Fibroblast of lung (primary cell): ENCODE results near the gene SOHLH2. TPM values are rescaled to one million over a fixed set of nuclear protein-coding genes. Genes with fewer than 3 reads are reported as not detected.

Source experiments
- DNase-seq, 2 donors: peaks; one replicate each; pipeline versions ENCODE4 v3.0.0 to v3.0.0-alpha.2; 2010; ENCODE audit warnings: low read depth in 2 of 2
- H2AFZ ChIP-seq: 2 replicates; pipeline ENCODE4 v1.5.1; 2012; ENCODE audit warnings: low read length, control low read depth, inconsistent platforms
- H3K27ac ChIP-seq: 2 replicates; pipeline ENCODE4 v1.5.1; 2011; ENCODE audit warnings: low read length, control low read depth; ENCODE audit not compliant: insufficient read depth
- H3K27me3 ChIP-seq: 2 replicates; pipeline ENCODE4 v1.5.1; 2011; ENCODE audit warnings: mild to moderate bottlenecking, low read length; ENCODE audit not compliant: control insufficient read depth, insufficient read depth
- H3K36me3 ChIP-seq: 2 replicates; pipeline ENCODE4 v1.5.1; 2011; ENCODE audit warnings: low read length; ENCODE audit not compliant: control insufficient read depth, insufficient read depth
- H3K4me1 ChIP-seq: 2 replicates; pipeline ENCODE4 v1.5.1; 2011; ENCODE audit warnings: low read length; ENCODE audit not compliant: control insufficient read depth, insufficient read depth; ENCODE audit errors: extremely low read depth
- H3K4me2 ChIP-seq: 2 replicates; pipeline ENCODE4 v1.5.1; 2011; ENCODE audit warnings: low read length, control low read depth; ENCODE audit not compliant: insufficient read depth; ENCODE audit errors: extremely low read depth
- H3K4me3 ChIP-seq, 4 experiments: fragments of 200-600 bp in 1 of 4; sonication (generic) in 1 of 4; replicated peaks in 1 of 4; 2 replicates each; pipeline ENCODE4 v1.5.1; 2011 to 2016; ENCODE audit warnings: low read length in 4 of 4, low read depth in 3 of 4, mild to moderate bottlenecking in 3 of 4, control low read depth in 2 of 4, inconsistent platforms in 1 of 4, mixed read lengths in 1 of 4; ENCODE audit not compliant: insufficient read depth in 1 of 4; ENCODE audit errors: control extremely low read depth in 1 of 4
- H3K79me2 ChIP-seq: 2 replicates; pipeline ENCODE4 v1.5.1; 2012; ENCODE audit warnings: mild to moderate bottlenecking, low read length, inconsistent platforms; ENCODE audit not compliant: control insufficient read depth, insufficient read depth
- H3K9ac ChIP-seq: 2 replicates; pipeline ENCODE4 v1.5.1; 2011; ENCODE audit warnings: mild to moderate bottlenecking, low read length, control low read depth; ENCODE audit not compliant: insufficient read depth
- H3K9me3 ChIP-seq: 2 replicates; pipeline ENCODE4 v1.5.1; 2012; ENCODE audit warnings: low read depth, low read length; ENCODE audit not compliant: control insufficient read depth, insufficient read depth
- H4K20me1 ChIP-seq: 2 replicates; pipeline ENCODE4 v1.5.1; 2011; ENCODE audit warnings: low read length; ENCODE audit not compliant: control insufficient read depth, insufficient read depth; ENCODE audit errors: extremely low read depth
- CTCF ChIP-seq, 2 donors: IDR thresholded peaks in 1 of 2; conservative IDR thresholded peaks in 1 of 2; 1 replicate in 1 of 2; 2 replicates in 1 of 2; pipeline ENCODE4 v1.5.1; 2011 to 2012; ENCODE audit warnings: low read length in 2 of 2, control low read depth in 1 of 2, inconsistent platforms in 1 of 2, low read depth in 1 of 2, mild to moderate bottlenecking in 1 of 2
- EZH2 ChIP-seq: IDR thresholded peaks from 2 replicates; pipeline ENCODE4 v1.5.1; 2012; ENCODE audit warnings: low read length, control low read depth, mild to moderate bottlenecking; ENCODE audit errors: missing control alignments
- polyA plus RNA-seq, 2 donors: library from polyadenylated mRNA; depleted of rRNA in 1 of 2; stranded (reverse) in 1 of 2; unstranded in 1 of 2; fragments of >200 nt; gene quantifications; 2 replicates each; pipeline ENCODE4 v1.2.1, GENCODE V29; 2011 to 2012; ENCODE audit warnings: missing spikeins in 1 of 2
- total RNA-seq: library from RNA; depleted of rRNA; stranded (reverse); fragments of >200 nt; gene quantifications from 2 replicates; pipeline ENCODE4 v1.2.1, GENCODE V29; 2014

Gene SOHLH2
- total and polyA plus RNA-seq, 2 donors (not counting 1 experiment from before 2014, with no cell fraction given): 0.34 to 1.8 TPM

- no peak overlapping the region for H2AFZ ChIP-seq
- H3K9ac ChIP-seq: no peak overlapping the region
- no peaks in the 10 kb centered on the region for H4K20me1 ChIP-seq
- no peak overlapping the region for H3K4me2 ChIP-seq
- no peak overlapping the region for H3K27ac ChIP-seq
- no peaks in the 10 kb centered on the region for H3K9me3 ChIP-seq
- H3K79me2 ChIP-seq: no peaks in the 10 kb centered on the region
- no peak for TF ChIP-seq CTCF (conservative IDR thresholded peaks at IDR 0.05 in 1 of 2, IDR thresholded peaks at IDR 0.05 in 1 of 2; ENCODE audit: low read depth in 1 of 2, low read length in 2 of 2)
- TF ChIP-seq EZH2: no peak
- H3K4me1 ChIP-seq: no peaks in the 10 kb centered on the region
- no peak for DNase-seq
- no peak overlapping the region for H3K4me3 ChIP-seq
- no peaks in the 10 kb centered on the region for H3K27me3 ChIP-seq
- H3K36me3 ChIP-seq: no peaks in the 10 kb centered on the region
Measured at GRCh38 chr13:36147330-36147729, 67.0 kb downstream of the SOHLH2 start.

- Histone ChIP-seq H3K9ac (no peak overlapping the region), H4K20me1 (no peaks in the 10 kb centered on the region), H3K4me1 (no peaks in the 10 kb centered on the region), H3K4me3 (no peak overlapping the region), H3K27me3 (no peaks in the 10 kb centered on the region), H3K9me3 (no peaks in the 10 kb centered on the region), H3K79me2 (no peaks in the 10 kb centered on the region), H3K36me3 (no peaks in the 10 kb centered on the region), H3K4me2 (no peak overlapping the region), H2AFZ (no peak overlapping the region), H3K27ac (no peak overlapping the region)
- DNase-seq: no peak
- TF ChIP-seq CTCF (conservative IDR thresholded peaks at IDR 0.05 in 1 of 2, IDR thresholded peaks at IDR 0.05 in 1 of 2; ENCODE audit: low read depth in 1 of 2, low read length in 2 of 2) (no peak), EZH2 (no peak)
Measured at GRCh38 chr13:36146511-36147269, 67.7 kb downstream of the SOHLH2 start.

GRCh38 chr13:36143738-36144137, 70.6 kb downstream of the SOHLH2 start:
- Histone ChIP-seq H3K27me3 (no peaks in the 10 kb centered on the region), H4K20me1 (no peaks in the 10 kb centered on the region), H3K79me2 (no peaks in the 10 kb centered on the region), H2AFZ (no peak overlapping the region), H3K27ac (no peak overlapping the region), H3K36me3 (no peaks in the 10 kb centered on the region), H3K9ac (no peak overlapping the region), H3K4me3 (no peak overlapping the region), H3K4me1 (no peaks in the 10 kb centered on the region), H3K9me3 (no peaks in the 10 kb centered on the region), H3K4me2 (no peak overlapping the region)
- DNase-seq: no peak
- no peak for TF ChIP-seq CTCF (conservative IDR thresholded peaks at IDR 0.05 in 1 of 2, IDR thresholded peaks at IDR 0.05 in 1 of 2; ENCODE audit: low read depth in 1 of 2, low read length in 2 of 2)
